T-helper 17 cell (primary cell): Measurements from ENCODE around the gene CDK18. TPM values are rescaled to one million over a fixed set of nuclear protein-coding genes. Genes with fewer than 3 reads are reported as not detected.

ENCODE experiments used
- ATAC-seq: fragments of 150-1000 bp; cut with Tn5 transposase; 2 replicates; pipeline ENCODE4 v1.10.0; 2021; ENCODE audit warnings: mild to moderate bottlenecking, moderate library complexity
- DNase-seq, 3 donors: peaks; one replicate each; pipeline versions ENCODE4 v3.0.0 to v3.0.0-alpha.2; 2020 to 2021
- H3K9me3 ChIP-seq: one replicate; pipeline ENCODE4 v1.7.0; 2013; ENCODE audit warnings: low read length, mild to moderate bottlenecking; ENCODE audit not compliant: control insufficient read depth, poor library complexity, severe bottlenecking
- H3K27ac Mint-ChIP-seq: one replicate; pipeline ENCODE4 v1.8.0; 2022; ENCODE audit warnings: mild to moderate bottlenecking, moderate library complexity, mixed read lengths
- H3K27me3 Mint-ChIP-seq: one replicate; pipeline ENCODE4 v1.8.0; 2022; ENCODE audit warnings: mixed read lengths
- H3K36me3 Mint-ChIP-seq: one replicate; pipeline ENCODE4 v1.8.0; 2022; ENCODE audit warnings: low read depth, mixed read lengths
- H3K4me1 Mint-ChIP-seq: one replicate; pipeline ENCODE4 v1.8.0; 2022; ENCODE audit warnings: mild to moderate bottlenecking, mixed read lengths
- H3K4me3 Mint-ChIP-seq: one replicate; pipeline ENCODE4 v1.8.0; 2022; ENCODE audit warnings: mild to moderate bottlenecking, moderate library complexity, mixed read lengths
- total RNA-seq, 4 donors: library from RNA in 2 of 4; stranded (reverse) in 2 of 4; gene quantifications; one replicate each; pipeline ENCODE4 v1.2.3 and lab custom pipeline; 2022 to 2026

Gene CDK18
- total RNA-seq, 2 donors from 2014 or later = 0.94 to 1.7 TPM

DNA sequence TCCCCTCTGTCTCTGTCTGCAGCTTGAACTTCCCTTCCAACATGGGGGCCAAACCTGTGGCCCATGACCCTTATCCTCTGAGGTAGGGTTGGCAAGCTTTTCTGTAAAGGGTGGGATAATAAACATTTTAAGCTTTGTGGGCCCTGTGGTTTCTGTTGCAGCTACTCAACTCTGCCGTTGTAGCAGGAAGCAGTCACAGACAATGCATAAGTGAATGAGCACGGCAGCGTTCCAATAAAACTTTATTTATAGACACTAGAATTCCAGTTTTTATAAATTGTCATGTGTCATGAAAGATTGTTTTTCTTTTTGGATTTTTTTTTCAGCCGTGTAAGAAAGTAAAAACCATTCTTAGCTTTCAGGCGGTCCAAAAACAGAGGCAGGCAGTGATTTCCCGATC, 18.2 kb upstream of the CDK18 start:
- no peak overlapping the region for H3K27ac Mint-ChIP-seq
- H3K9me3 ChIP-seq = no peaks in the 10 kb centered on the region
- no peak for DNase-seq
- ATAC-seq = no peak
- H3K36me3 Mint-ChIP-seq = peaks cover 6% of the 10 kb centered on the region
- H3K4me1 Mint-ChIP-seq = peaks cover 16% of the 10 kb centered on the region
- peaks cover 71% of the 10 kb centered on the region for H3K27me3 Mint-ChIP-seq
- H3K4me3 Mint-ChIP-seq = no peak overlapping the region

- DNase-seq = peak in 1 of 3 donors; percentile 18
- Mint-ChIP-seq H3K27ac (no peak overlapping the region), H3K36me3 (peaks cover 6% of the 10 kb centered on the region), H3K4me1 (peaks cover 12% of the 10 kb centered on the region), H3K27me3 (peaks cover 66% of the 10 kb centered on the region), H3K4me3 (no peak overlapping the region)
- ATAC-seq = peak; percentile 64
- H3K9me3 ChIP-seq = no peaks in the 10 kb centered on the region
Observed at GRCh38 chr1:205488074-205488723, 16.3 kb upstream of the CDK18 start.

- DNase-seq = no peak
- no peak overlapping the region for H3K27ac Mint-ChIP-seq
Observed at GRCh38 chr1:205491794-205492193, 12.7 kb upstream of the CDK18 start.

GRCh38 chr1:205492201-205492667, 12.2 kb upstream of the CDK18 start:
- H3K9me3 ChIP-seq = no peaks in the 10 kb centered on the region
- Mint-ChIP-seq H3K4me1 (peaks cover 2% of the 10 kb centered on the region), H3K27me3 (peaks cover 61% of the 10 kb centered on the region), H3K27ac (no peak overlapping the region), H3K36me3 (no peaks in the 10 kb centered on the region), H3K4me3 (no peak overlapping the region)
- ATAC-seq = no peak
- no peak for DNase-seq

More at GRCh38 chr1:205491794-205492193, 12.7 kb upstream of the CDK18 start:
- Mint-ChIP-seq H3K4me3 (no peak overlapping the region), H3K27me3 (peaks cover 64% of the 10 kb centered on the region), H3K36me3 (no peaks in the 10 kb centered on the region), H3K4me1 (peaks cover 2% of the 10 kb centered on the region)
- H3K9me3 ChIP-seq = no peaks in the 10 kb centered on the region
- no peak for ATAC-seq

GRCh38 chr1:205492774-205493173, 11.7 kb upstream of the CDK18 start:
- H3K27ac Mint-ChIP-seq = no peak overlapping the region
- H3K4me1 Mint-ChIP-seq = peaks cover 2% of the 10 kb centered on the region
- no peak for ATAC-seq
- no peak overlapping the region for H3K4me3 Mint-ChIP-seq
- H3K36me3 Mint-ChIP-seq = no peaks in the 10 kb centered on the region
- H3K9me3 ChIP-seq = no peaks in the 10 kb centered on the region
- peaks cover 55% of the 10 kb centered on the region for H3K27me3 Mint-ChIP-seq
- DNase-seq = no peak

- H3K4me3 Mint-ChIP-seq = no peak overlapping the region
- H3K27ac Mint-ChIP-seq = no peak overlapping the region
- no peaks in the 10 kb centered on the region for H3K4me1 Mint-ChIP-seq
- H3K9me3 ChIP-seq = no peaks in the 10 kb centered on the region
- ATAC-seq (peak; percentile 20), DNase-seq (no peak)
- no peaks in the 10 kb centered on the region for H3K36me3 Mint-ChIP-seq
- peaks cover 49% of the 10 kb centered on the region for H3K27me3 Mint-ChIP-seq
Observed at GRCh38 chr1:205493241-205494085, 11.0 kb upstream of the CDK18 start.

GRCh38 chr1:205494115-205494514, 10.4 kb upstream of the CDK18 start:
- no peak for ATAC-seq
- DNase-seq = no peak

DNA sequence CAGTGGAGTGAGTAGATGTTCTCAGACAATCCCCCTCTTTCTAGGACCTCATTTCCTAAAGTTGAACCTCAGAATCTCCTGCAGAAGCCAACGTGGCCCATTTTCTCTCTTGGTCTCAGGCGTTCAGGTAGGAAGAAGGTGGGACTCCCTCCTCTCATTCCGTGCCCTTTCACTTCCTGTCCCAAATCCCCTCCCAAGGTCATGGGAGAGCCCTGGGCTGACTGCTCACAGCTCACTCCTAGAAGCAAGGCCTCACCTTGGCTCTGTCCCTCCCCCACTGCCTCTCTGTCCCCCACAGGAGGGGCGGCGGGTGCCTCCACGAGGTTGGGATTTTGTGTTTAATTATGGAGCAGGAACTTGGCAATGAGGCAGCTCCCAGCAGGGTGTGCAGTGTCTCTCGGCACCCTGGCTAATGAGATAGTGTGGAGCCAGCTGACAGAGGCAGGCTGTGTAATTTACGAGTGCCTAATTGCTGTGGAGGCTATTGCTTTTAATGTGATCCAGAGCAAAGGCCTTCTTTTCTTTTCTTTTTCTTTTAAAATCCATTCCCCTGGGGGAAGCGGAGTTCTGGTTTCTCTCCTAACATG, 9.1 kb upstream of the CDK18 start:
- DNase-seq = no peak
- no peak overlapping the region for H3K4me3 Mint-ChIP-seq
- no peak overlapping the region for H3K27ac Mint-ChIP-seq
- H3K27me3 Mint-ChIP-seq = peaks cover 48% of the 10 kb centered on the region
- no peaks in the 10 kb centered on the region for H3K9me3 ChIP-seq
- no peaks in the 10 kb centered on the region for H3K36me3 Mint-ChIP-seq
- no peaks in the 10 kb centered on the region for H3K4me1 Mint-ChIP-seq
- ATAC-seq = no peak

More at GRCh38 chr1:205494115-205494514, 10.4 kb upstream of the CDK18 start:
- Mint-ChIP-seq H3K4me1 (no peaks in the 10 kb centered on the region), H3K27me3 (peaks cover 48% of the 10 kb centered on the region), H3K27ac (no peak overlapping the region), H3K36me3 (no peaks in the 10 kb centered on the region), H3K4me3 (no peak overlapping the region)
- H3K9me3 ChIP-seq = no peaks in the 10 kb centered on the region

- Mint-ChIP-seq H3K27ac (peak overlapping the region; percentile 66), H3K27me3 (peaks cover 42% of the 10 kb centered on the region), H3K4me1 (no peaks in the 10 kb centered on the region), H3K4me3 (no peak overlapping the region), H3K36me3 (no peaks in the 10 kb centered on the region)
- H3K9me3 ChIP-seq = no peaks in the 10 kb centered on the region
- no peak for DNase-seq
- no peak for ATAC-seq
Observed at GRCh38 chr1:205496661-205497060, 7.8 kb upstream of the CDK18 start.

GRCh38 chr1:205497351-205497750, 7.1 kb upstream of the CDK18 start:
- ATAC-seq (no peak), DNase-seq (no peak)
- Mint-ChIP-seq H3K27me3 (peaks cover 38% of the 10 kb centered on the region), H3K27ac (no peak overlapping the region), H3K4me3 (no peak overlapping the region), H3K36me3 (no peaks in the 10 kb centered on the region), H3K4me1 (no peaks in the 10 kb centered on the region)
- H3K9me3 ChIP-seq = no peaks in the 10 kb centered on the region

- Mint-ChIP-seq H3K27me3 (peaks cover 17% of the 10 kb centered on the region), H3K4me3 (no peak overlapping the region), H3K36me3 (no peaks in the 10 kb centered on the region), H3K4me1 (peaks cover 7% of the 10 kb centered on the region), H3K27ac (no peak overlapping the region)
- no peaks in the 10 kb centered on the region for H3K9me3 ChIP-seq
- no peak for ATAC-seq
- no peak for DNase-seq
Observed at GRCh38 chr1:205499789-205500188, 4.7 kb upstream of the CDK18 start.

- H3K9me3 ChIP-seq = no peaks in the 10 kb centered on the region
- Mint-ChIP-seq H3K4me3 (no peak overlapping the region), H3K4me1 (peaks cover 8% of the 10 kb centered on the region), H3K27me3 (peaks cover 12% of the 10 kb centered on the region), H3K36me3 (no peaks in the 10 kb centered on the region), H3K27ac (peak overlapping the region; percentile 24)
- ATAC-seq (no peak), DNase-seq (no peak)
Observed at GRCh38 chr1:205500240-205501233, 3.9 kb upstream of the CDK18 start.
